Kidney glomerular epithelial cell (primary cell): ENCODE measurements around the gene ZNF143.

Source experiments
- DNase-seq: peaks from one replicate; lab custom pipeline; 2025; lab: John Stamatoyannopoulos, UW

Gene ZNF143

GRCh38 chr11:9575260-9576240 lies 114.7 kb downstream of the ZNF143 start:
- DNase-seq: peak; percentile 91

- DNase-seq: no peak
Observed at GRCh38 chr11:9576701-9577381, 116.0 kb downstream of the ZNF143 start.

GRCh38 chr11:9577556-9577955 lies 116.7 kb downstream of the ZNF143 start:
- peak; percentile 80 for DNase-seq
